Activated CD4-positive, alpha-beta T cell treated with anti-CD3 and anti-CD28 coated beads for 36 hours (primary cell): ENCODE data around the gene GHITM. TPM values are rescaled to one million over a fixed set of nuclear protein-coding genes. Genes with fewer than 3 reads are reported as not detected.
"Not testable (repeated sequence)": the region's sequence is repeated elsewhere in the genome, so short reads cannot be mapped to it uniquely, and the experiment has no call there.

Experiments
- ATAC-seq: fragments of 200-7000 bp; cut with Tn5 transposase; one replicate; pipeline ENCODE4 v1.10.0; 2021; ENCODE audit warnings: mild to moderate bottlenecking, moderate library complexity
- CTCF ChIA-PET: fragments of 350-600 bp; sonication (Branson Sonifier 250); formaldehyde crosslinking; loops from one replicate; lab custom pipeline; 2021; ENCODE audit warnings: antibody characterized with exemption; lab: Charles Lee
- POLR2A ChIA-PET: fragments of 350-600 bp; sonication (Branson Sonifier 250); formaldehyde crosslinking; loops from one replicate; lab custom pipeline; 2021; ENCODE audit warnings: antibody characterized with exemption, inconsistent platforms; lab: Charles Lee
- DNase-seq: peaks from one replicate; pipeline ENCODE4 v3.0.0-alpha.2; 2020
- H3K27ac Mint-ChIP-seq: one replicate; pipeline ENCODE4 v1.8.0; 2021; ENCODE audit warnings: mixed read lengths
- H3K27me3 Mint-ChIP-seq: one replicate; pipeline ENCODE4 v1.8.0; 2021; ENCODE audit warnings: mixed read lengths
- H3K36me3 Mint-ChIP-seq: one replicate; pipeline ENCODE4 v1.8.0; 2021; ENCODE audit warnings: low read depth, mixed read lengths
- H3K4me1 Mint-ChIP-seq: one replicate; pipeline ENCODE4 v1.8.0; 2021; ENCODE audit warnings: mixed read lengths
- H3K4me3 Mint-ChIP-seq: one replicate; pipeline ENCODE4 v1.8.0; 2021; ENCODE audit warnings: mild to moderate bottlenecking, moderate library complexity, mixed read lengths
- H3K9me3 Mint-ChIP-seq: one replicate; pipeline ENCODE4 v1.8.0; 2021; ENCODE audit warnings: low read depth, mixed read lengths
- intact Hi-C, 2 experiments: fragments of 100-400 bp; cut with DNase I in 1 of 2; cut with micrococcal nuclease in 1 of 2; formaldehyde crosslinking; loops; one replicate each; pipeline versions ENCODE4 v1.14.2 to v1.15.1; 2022 to 2024; cut with DNase I, micrococcal nuclease
- total RNA-seq, 2 experiments: library from RNA; stranded (reverse); gene quantifications; one replicate each; pipeline ENCODE4 v1.2.3, GENCODE V29; 2021

GHITM gene
- total RNA-seq, 2 experiments from 2014 or later: 121 to 178 TPM

DNA sequence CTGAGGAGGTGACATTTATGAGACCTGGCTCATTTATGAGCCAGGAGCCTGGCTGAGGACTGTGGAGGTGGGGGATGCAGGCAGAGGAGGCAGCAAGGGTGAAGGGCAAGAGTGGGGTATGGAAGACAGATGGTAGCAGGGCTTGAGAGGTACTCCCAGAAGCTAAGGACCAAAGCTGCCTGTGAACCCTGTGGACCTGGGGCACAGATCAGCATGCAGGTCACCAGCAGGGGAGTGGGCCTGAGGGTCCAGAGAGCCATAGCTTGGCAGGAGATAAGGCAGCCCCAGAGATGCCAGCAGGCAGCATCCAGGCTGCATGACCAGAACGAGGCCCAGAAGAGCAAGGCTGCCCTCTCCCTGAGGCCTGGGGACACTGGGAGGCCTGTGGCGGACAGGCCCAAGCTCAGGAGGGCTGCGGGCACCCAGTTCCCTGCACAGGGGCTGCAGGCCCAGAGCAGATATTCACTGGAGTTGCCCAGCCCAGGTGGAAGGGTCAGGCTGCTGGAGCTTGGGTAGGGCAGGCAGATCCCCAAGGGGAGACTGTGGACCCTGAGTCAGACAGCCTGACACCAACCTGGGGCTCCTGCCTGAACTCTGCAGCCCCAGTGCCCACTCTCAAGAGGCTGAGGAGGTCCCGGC is 37.6 kb downstream of the GHITM start:
- Mint-ChIP-seq H3K4me3 (no peak overlapping the region), H3K9me3 (no peaks in the 10 kb centered on the region), H3K27me3 (no peaks in the 10 kb centered on the region), H3K36me3 (no peaks in the 10 kb centered on the region), H3K27ac (peak overlapping the region; percentile 32), H3K4me1 (peaks cover 7% of the 10 kb centered on the region)
- intact Hi-C loops: no loop called here
- ChIA-PET CTCF (interaction anchor here (1.0 to 1.3 kb wide), 2 partner anchors 13 to 29 kb away, joined by 3 to 6 read pairs; no protein-coding TSS in a partner anchor), POLR2A (no interaction called here)
- DNase-seq (no peak), ATAC-seq (no peak)

- Mint-ChIP-seq H3K4me3 (no peak overlapping the region), H3K9me3 (no peaks in the 10 kb centered on the region), H3K27ac (no peak overlapping the region), H3K27me3 (no peaks in the 10 kb centered on the region), H3K4me1 (peaks cover 7% of the 10 kb centered on the region), H3K36me3 (no peaks in the 10 kb centered on the region)
- ChIA-PET CTCF (interaction anchor here (1.0 to 1.3 kb wide), 2 partner anchors 13 to 29 kb away, joined by 3 to 6 read pairs; no protein-coding TSS in a partner anchor), POLR2A (no interaction called here)
- ATAC-seq (peak; percentile 73), DNase-seq (peak; percentile 61)
- intact Hi-C loops: no loop called here
Observed at GRCh38 chr10:84177541-84178141, 38.3 kb downstream of the GHITM start.

GRCh38 chr10:84178160-84178609 is 38.9 kb downstream of the GHITM start:
- POLR2A ChIA-PET: no interaction called here
- CTCF ChIA-PET: interaction anchor here (1.0 kb wide), 1 partner anchor 14 kb away, joined by 3 read pairs; no protein-coding TSS in a partner anchor
- no peaks in the 10 kb centered on the region for H3K36me3 Mint-ChIP-seq
- intact Hi-C loops: no loop called here
- H3K27me3 Mint-ChIP-seq: no peaks in the 10 kb centered on the region
- no peak overlapping the region for H3K27ac Mint-ChIP-seq
- no peak overlapping the region for H3K4me3 Mint-ChIP-seq
- ATAC-seq (no peak), DNase-seq (no peak)
- H3K9me3 Mint-ChIP-seq: no peaks in the 10 kb centered on the region
- peaks cover 7% of the 10 kb centered on the region for H3K4me1 Mint-ChIP-seq

DNA sequence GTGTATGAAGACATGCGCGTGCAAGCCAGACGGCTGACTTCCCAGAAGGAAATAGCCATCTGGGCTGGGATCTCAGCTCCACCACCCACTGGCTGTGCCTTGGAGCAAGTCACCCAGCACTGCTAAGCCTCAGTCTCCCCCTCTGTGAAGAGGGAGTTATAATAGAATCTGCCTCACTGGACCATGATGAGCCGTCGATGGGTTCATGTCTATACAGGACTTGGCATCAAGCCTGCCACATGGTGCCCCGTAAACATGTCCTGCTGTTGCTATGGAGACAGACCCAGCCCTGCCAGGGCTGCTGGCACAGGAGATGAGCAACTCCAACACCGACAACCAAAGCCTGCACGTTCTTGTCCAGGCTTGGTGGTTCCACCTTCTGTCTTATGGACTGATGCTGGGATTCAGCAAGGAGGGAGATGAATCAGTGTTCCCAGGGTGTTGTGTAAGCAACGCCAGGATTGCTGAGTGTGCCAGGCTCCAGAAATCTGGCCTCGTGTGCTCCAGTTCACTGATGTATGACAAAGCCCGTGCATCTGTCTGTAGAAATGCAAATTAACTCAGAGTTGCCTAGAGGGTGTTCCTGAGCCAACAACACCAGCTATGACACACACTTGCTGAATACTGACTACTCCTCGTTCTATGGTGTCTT is 39.9 kb downstream of the GHITM start:
- Mint-ChIP-seq H3K27ac (no peak overlapping the region), H3K9me3 (no peaks in the 10 kb centered on the region), H3K4me3 (no peak overlapping the region), H3K27me3 (no peaks in the 10 kb centered on the region), H3K36me3 (no peaks in the 10 kb centered on the region), H3K4me1 (peaks cover 7% of the 10 kb centered on the region)
- DNase-seq: peak; percentile 62
- POLR2A ChIA-PET: no interaction called here
- CTCF ChIA-PET: no interaction called here
- intact Hi-C loops: no loop called here
- ATAC-seq: peak; percentile 79

- intact Hi-C loops, ATAC-seq, CTCF ChIA-PET, H3K9me3 Mint-ChIP-seq, H3K4me3 Mint-ChIP-seq, POLR2A ChIA-PET, H3K36me3 Mint-ChIP-seq, H3K4me1 Mint-ChIP-seq, DNase-seq, H3K27me3 Mint-ChIP-seq, H3K27ac Mint-ChIP-seq: not testable (repeated sequence)
Observed at GRCh38 chr10:84180386-84180785, 41.1 kb downstream of the GHITM start.

GRCh38 chr10:84181631-84182030 is 42.3 kb downstream of the GHITM start:
- Mint-ChIP-seq H3K27ac (no peak overlapping the region), H3K4me3 (no peak overlapping the region), H3K36me3 (no peaks in the 10 kb centered on the region), H3K27me3 (no peaks in the 10 kb centered on the region), H3K4me1 (peaks cover 3% of the 10 kb centered on the region), H3K9me3 (no peaks in the 10 kb centered on the region)
- ATAC-seq (no peak), DNase-seq (no peak)
- ChIA-PET CTCF (interaction anchor here (1.0 to 1.3 kb wide), 2 partner anchors 29 to 34 kb away, joined by 4 to 5 read pairs; no protein-coding TSS in a partner anchor), POLR2A (interaction anchor here (1.3 kb wide), 1 partner anchor 26 kb away, joined by 6 read pairs; no protein-coding TSS in a partner anchor)
- intact Hi-C loops: no loop called here

GRCh38 chr10:84184517-84184916 is 45.2 kb downstream of the GHITM start:
- intact Hi-C loops: no loop called here
- Mint-ChIP-seq H3K4me3 (no peak overlapping the region), H3K4me1 (no peaks in the 10 kb centered on the region), H3K9me3 (no peaks in the 10 kb centered on the region), H3K36me3 (no peaks in the 10 kb centered on the region), H3K27me3 (no peaks in the 10 kb centered on the region), H3K27ac (no peak overlapping the region)
- ATAC-seq: no peak
- DNase-seq: no peak
- POLR2A ChIA-PET: no interaction called here
- CTCF ChIA-PET: interaction anchor here (0.9 kb wide), 1 partner anchor 23 kb away, joined by 4 read pairs; no protein-coding TSS in a partner anchor

DNA sequence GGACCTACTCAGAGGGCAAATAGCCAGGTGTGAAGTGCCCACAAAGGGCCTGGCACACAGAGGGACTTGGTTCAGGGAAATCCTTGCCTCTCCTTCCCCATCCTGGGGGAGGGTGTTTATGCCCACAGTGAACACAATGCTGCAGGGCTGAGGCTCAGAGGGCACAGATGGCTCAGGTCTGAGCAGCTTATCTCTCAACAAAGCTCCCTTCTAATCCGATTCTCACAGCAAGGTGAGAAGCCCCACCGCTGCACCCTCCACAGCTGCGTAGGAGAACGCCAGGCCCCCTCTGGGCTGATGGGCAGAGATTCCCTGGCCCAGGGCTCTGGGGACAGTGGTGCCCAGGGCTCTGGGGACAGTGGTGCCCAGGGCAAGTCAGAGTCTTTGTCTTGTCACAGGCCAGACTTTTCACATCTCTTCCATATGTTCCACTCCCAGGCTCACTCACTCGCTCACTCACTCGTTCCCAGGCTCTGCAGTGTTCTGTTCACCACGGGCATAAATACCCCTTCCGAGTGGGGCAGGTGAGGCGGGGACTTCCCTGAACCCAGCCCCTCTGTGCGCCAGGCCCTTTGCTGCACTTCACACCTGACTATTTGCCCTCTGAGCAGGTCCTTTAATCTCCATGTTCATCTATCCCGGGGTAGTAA is 46.3 kb downstream of the GHITM start:
- H3K9me3 Mint-ChIP-seq: no peaks in the 10 kb centered on the region
- ChIA-PET CTCF (interaction anchor here (0.5 kb wide), 1 partner anchor 60 kb away, joined by 3 read pairs; no protein-coding TSS in a partner anchor), POLR2A (no interaction called here)
- ATAC-seq: no peak
- DNase-seq: no peak
- H3K27me3 Mint-ChIP-seq: no peaks in the 10 kb centered on the region
- no peak overlapping the region for H3K27ac Mint-ChIP-seq
- no peaks in the 10 kb centered on the region for H3K36me3 Mint-ChIP-seq
- H3K4me3 Mint-ChIP-seq: no peak overlapping the region
- peaks cover 2% of the 10 kb centered on the region for H3K4me1 Mint-ChIP-seq
- intact Hi-C loops: no loop called here

DNA sequence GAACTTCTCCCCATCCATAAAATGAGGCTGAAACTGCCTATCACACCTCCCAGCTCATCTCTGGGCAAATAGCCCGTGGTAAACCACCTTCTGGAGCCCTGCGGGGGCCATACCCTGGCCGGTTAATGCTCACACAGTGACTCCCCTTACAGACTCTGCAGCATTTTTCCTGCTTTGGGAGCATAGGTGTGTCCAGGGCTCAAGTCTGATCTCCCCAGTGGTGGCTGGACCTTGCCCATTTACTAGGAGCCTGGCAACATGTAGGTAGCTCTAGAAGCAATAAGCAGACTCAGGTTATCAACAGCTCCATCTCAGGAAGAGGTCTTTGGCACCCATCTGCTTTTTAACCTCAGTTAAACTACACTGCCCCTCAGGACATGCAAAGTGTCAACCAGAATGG is 49.5 kb downstream of the GHITM start:
- ChIA-PET POLR2A (no interaction called here), CTCF (no interaction called here)
- H3K4me3 Mint-ChIP-seq: no peak overlapping the region
- no peaks in the 10 kb centered on the region for H3K36me3 Mint-ChIP-seq
- peaks cover 13% of the 10 kb centered on the region for H3K4me1 Mint-ChIP-seq
- H3K9me3 Mint-ChIP-seq: no peaks in the 10 kb centered on the region
- intact Hi-C loops: no loop called here
- DNase-seq (no peak), ATAC-seq (no peak)
- no peak overlapping the region for H3K27ac Mint-ChIP-seq
- H3K27me3 Mint-ChIP-seq: peaks cover 7% of the 10 kb centered on the region

DNA sequence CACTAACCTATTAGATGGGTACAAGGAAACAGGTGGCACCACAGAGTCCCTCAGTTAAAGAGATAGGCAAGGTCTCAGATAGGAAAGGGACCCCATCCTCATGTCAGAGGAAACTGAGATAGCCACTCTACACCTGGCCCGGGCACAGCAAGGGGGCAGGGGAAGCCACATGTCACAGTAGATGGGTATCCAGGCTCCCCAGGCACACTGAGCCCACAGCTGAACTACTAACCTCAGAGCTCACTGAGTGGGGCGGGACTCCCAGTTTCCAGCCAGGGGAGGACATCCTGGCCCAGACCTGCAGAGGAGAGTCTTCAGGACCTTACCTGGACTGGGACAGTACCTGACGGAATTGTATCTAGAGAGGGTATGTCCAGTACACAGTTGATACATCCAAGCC is 51.3 kb downstream of the GHITM start:
- ChIA-PET CTCF (no interaction called here), POLR2A (no interaction called here)
- H3K27me3 Mint-ChIP-seq: peaks cover 12% of the 10 kb centered on the region
- no peak overlapping the region for H3K4me3 Mint-ChIP-seq
- ATAC-seq: no peak
- intact Hi-C loops: no loop called here
- no peak overlapping the region for H3K27ac Mint-ChIP-seq
- no peak for DNase-seq
- no peaks in the 10 kb centered on the region for H3K9me3 Mint-ChIP-seq
- H3K4me1 Mint-ChIP-seq: peaks cover 13% of the 10 kb centered on the region
- no peaks in the 10 kb centered on the region for H3K36me3 Mint-ChIP-seq

DNA sequence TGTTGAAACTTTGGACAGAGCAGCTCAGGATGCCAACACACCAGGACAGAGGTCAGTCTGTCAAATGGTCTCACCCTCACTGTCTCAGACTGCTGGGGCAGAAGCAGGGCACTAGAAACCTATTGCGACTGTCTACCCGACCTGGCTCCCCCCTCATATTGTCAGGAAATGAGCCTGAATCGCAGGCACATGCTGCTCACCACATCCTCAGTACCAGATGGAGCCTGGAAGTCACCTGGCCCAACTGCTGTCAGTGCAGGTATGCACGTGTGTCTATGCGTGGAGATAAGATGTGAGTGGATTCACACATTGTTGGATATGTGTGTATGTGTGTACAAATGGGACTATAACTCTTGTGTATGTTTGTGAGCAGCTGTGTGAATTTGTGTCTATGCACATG is 51.8 kb downstream of the GHITM start:
- CTCF ChIA-PET: interaction anchor here (1.5 kb wide), 1 partner anchor 14 kb away, joined by 3 read pairs; no protein-coding TSS in a partner anchor
- no peaks in the 10 kb centered on the region for H3K36me3 Mint-ChIP-seq
- peak; percentile 45 for ATAC-seq
- peaks cover 17% of the 10 kb centered on the region for H3K27me3 Mint-ChIP-seq
- DNase-seq: peak; percentile 41
- H3K27ac Mint-ChIP-seq: no peak overlapping the region
- H3K9me3 Mint-ChIP-seq: no peaks in the 10 kb centered on the region
- POLR2A ChIA-PET: no interaction called here
- no peak overlapping the region for H3K4me3 Mint-ChIP-seq
- intact Hi-C loops: no loop called here
- peaks cover 13% of the 10 kb centered on the region for H3K4me1 Mint-ChIP-seq
